ENCODE measurements around the gene KYNU. TPM values are rescaled to one million over a fixed set of nuclear protein-coding genes. Genes with fewer than 3 reads are reported as not detected.
"Not testable (repeated sequence)": the region's sequence is repeated elsewhere in the genome, so short reads cannot be mapped to it uniquely, and the experiment has no call there.

Gene KYNU
- polyA plus RNA-seq, 4 donors, result 5.6 to 8.7 (median 6.1) TPM

DNA sequence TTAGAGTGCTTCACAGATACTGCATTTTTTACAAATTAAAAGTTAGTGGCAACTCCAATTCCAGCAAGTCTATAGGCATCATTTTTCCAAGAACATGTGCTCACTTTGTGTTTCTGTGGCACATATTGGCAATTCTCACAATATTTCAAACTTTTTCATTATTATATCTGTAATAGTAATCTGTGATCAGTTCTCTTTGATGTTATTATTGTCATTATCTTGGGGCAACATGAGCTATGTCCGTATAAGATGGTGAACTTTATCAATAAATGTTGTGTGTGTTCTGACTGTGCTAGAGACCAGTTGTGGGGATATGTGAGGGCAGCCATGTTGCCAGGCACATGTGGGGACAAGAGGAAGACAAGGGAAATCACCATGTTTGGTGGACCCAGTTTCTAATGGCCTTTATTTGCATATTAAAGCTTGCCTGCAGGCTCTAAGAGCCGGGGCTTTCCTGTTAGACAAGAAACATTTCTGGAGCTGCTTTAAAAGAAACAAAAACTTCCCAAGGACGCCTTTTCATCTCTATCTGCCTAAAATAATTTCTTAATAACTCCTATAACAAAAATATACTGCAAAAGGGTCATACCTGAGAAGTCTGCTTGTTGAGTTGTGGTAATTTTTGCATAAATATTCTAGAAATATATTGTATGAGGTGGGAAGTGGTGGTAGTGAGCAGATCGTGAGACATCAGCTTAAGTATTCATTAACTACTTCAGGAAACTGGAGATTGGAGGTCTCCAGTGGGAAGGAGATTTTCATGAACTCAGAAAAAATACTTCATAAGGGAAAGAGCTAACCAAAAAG, 37.2 kb downstream of the KYNU start:
- no peak for DNase-seq (ENCODE audit: low read depth in 4 of 4, low spot score in 3 of 4)

- no peak for DNase-seq (ENCODE audit: low read depth in 4 of 4, low spot score in 3 of 4)
These were observed 38.0 kb downstream of the KYNU start for GRCh38 chr2:142915502-142915901.

DNA sequence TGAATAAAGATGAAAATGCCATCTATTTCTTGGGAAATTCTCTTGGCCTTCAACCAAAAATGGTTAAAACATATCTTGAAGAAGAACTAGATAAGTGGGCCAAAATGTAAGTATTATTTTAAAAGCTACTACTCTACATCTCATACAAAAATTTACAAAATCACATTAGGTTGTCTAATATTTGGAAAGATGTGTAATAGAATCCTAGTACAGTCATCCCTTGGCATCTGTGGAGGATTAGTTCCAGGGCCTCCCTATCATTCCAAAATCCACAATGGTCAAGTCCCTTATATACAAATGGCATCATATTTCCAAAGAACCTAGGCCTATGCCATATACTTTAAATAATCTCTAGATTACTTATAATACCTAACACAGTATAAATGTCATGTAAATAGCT, 41.2 kb downstream of the KYNU start:
- DNase-seq (ENCODE audit: low read depth in 4 of 4, low spot score in 3 of 4), result no peak

DNA sequence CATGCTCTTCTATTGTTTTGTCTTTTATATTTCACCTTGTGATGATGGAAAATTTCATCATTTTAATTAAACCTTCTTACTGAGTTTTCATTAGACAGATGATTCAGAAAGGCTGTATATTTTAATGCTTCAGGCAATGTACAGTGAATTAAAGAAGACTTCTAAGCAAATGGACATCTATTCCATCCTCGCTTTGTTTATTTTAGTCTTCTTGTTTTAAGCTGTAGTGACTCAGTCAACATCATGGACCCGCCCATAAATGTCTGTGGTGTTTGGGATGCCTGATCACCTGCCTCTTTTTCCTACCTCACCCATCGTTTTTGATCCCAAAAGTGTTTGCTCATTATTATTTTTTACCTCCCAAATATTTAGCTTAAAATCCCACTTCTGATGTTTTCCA, 43.1 kb downstream of the KYNU start:
- DNase-seq (ENCODE audit: low read depth in 4 of 4, low spot score in 3 of 4), result no peak

DNA sequence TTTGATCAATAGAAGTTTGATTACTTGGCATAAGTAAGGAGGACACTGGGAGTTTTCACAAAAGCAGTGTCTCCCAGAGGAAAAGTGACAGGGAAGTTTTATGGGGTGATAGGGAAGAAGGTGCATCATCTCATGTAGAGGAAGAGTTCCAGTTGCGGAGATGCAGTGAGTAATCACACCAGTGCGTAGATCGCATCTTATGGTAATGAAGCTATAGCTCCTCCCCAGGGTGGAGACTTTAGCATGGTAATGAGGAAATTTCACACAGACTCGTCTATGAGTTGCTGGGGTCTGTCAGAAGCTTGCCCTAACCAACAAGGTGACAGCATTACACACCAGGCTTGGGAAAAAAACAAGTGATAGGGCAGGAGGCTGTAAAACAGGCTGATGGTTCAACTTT, 49.0 kb downstream of the KYNU start:
- DNase-seq (ENCODE audit: low read depth in 4 of 4, low spot score in 3 of 4), result no peak

GRCh38 chr2:142930835-142931398, 53.5 kb downstream of the KYNU start:
- DNase-seq (ENCODE audit: low read depth in 4 of 4, low spot score in 3 of 4), result no peak

GRCh38 chr2:142933916-142934315, 56.5 kb downstream of the KYNU start:
- no peak for DNase-seq (ENCODE audit: low read depth in 4 of 4, low spot score in 3 of 4)

- DNase-seq (ENCODE audit: low read depth in 4 of 4, low spot score in 3 of 4), result no peak
These were observed 58.2 kb downstream of the KYNU start for GRCh38 chr2:142935563-142936089.

- no peak for DNase-seq (ENCODE audit: low read depth in 4 of 4, low spot score in 3 of 4)
These were observed 59.2 kb downstream of the KYNU start for GRCh38 chr2:142936629-142937028.

GRCh38 chr2:142937347-142937746, 59.9 kb downstream of the KYNU start:
- no peak for DNase-seq (ENCODE audit: low read depth in 4 of 4, low spot score in 3 of 4)

- no peak for DNase-seq (ENCODE audit: low read depth in 4 of 4, low spot score in 3 of 4)
These were observed 60.8 kb downstream of the KYNU start for GRCh38 chr2:142938240-142938639.

GRCh38 chr2:142940606-142941223, 63.3 kb downstream of the KYNU start:
- DNase-seq (ENCODE audit: low read depth in 4 of 4, low spot score in 3 of 4), result no peak

DNA sequence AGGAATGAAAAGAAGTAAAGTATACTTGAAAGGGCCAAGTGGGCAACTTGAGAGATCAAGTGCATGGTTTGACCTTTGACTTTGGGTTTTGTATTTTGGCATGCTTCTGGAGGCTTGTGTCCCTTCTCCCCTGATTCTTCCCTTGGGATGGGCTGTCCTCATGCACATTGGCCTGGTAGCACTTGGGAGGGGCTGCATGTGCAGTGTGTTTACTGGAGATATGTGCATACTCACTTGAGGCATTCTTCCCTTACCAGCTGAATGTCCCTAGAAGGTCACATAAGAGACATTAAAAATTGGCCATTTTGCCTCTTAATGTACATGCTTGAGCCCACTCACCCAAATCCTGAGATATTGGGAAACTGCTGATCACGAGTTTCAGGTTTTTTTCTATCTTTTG, 65.2 kb downstream of the KYNU start:
- DNase-seq (ENCODE audit: low read depth in 4 of 4, low spot score in 3 of 4), result no peak

DNA sequence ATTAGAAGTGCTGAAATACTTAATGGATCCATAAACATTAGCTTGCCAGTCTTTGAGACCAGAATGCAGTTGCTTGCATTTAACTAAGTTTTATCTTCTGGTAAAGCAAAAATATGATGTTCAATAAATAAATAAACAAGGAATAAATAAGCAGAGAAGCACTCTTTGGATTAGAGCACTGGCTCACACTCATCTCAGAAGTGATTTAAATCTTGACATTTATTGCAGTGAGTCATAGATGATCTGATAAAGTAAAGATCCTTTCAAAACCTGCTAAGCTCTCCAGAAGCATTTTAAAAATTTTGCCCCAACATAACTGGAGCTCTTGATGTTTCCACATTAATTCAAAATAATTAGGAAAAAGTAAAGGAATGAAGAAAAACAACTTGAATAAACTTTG, 66.8 kb downstream of the KYNU start:
- DNase-seq (ENCODE audit: low read depth in 4 of 4, low spot score in 3 of 4), result no peak

GRCh38 chr2:142944721-142945120, 67.3 kb downstream of the KYNU start:
- DNase-seq (ENCODE audit: low read depth in 4 of 4, low spot score in 3 of 4), result no peak

DNA sequence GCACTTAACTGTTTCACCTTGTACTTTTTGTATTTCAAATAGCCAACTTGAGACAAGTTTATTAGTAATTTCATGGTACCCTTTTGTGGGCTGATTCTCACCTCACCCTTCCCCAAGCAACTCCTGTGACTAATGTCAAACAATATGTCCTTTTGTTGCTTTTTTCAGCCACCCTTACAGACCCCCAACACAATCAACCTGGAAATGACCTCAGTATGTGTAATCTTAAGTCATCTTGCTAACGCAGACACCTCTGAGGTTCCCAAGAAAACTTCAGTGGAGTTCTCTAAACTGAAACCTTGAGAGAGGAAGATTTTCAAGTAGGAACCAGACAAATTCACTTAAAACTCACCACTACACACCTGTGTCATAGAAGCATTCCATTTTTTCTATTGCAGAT, 69.5 kb downstream of the KYNU start:
- no peak for DNase-seq (ENCODE audit: low read depth in 4 of 4, low spot score in 3 of 4)

- DNase-seq (ENCODE audit: low read depth in 4 of 4, low spot score in 3 of 4), result not testable (repeated sequence)
These were observed 71.3 kb downstream of the KYNU start for GRCh38 chr2:142948723-142949122.

GRCh38 chr2:142950323-142950722, 72.9 kb downstream of the KYNU start:
- not testable (repeated sequence) for DNase-seq (ENCODE audit: low read depth in 4 of 4, low spot score in 3 of 4)

DNA sequence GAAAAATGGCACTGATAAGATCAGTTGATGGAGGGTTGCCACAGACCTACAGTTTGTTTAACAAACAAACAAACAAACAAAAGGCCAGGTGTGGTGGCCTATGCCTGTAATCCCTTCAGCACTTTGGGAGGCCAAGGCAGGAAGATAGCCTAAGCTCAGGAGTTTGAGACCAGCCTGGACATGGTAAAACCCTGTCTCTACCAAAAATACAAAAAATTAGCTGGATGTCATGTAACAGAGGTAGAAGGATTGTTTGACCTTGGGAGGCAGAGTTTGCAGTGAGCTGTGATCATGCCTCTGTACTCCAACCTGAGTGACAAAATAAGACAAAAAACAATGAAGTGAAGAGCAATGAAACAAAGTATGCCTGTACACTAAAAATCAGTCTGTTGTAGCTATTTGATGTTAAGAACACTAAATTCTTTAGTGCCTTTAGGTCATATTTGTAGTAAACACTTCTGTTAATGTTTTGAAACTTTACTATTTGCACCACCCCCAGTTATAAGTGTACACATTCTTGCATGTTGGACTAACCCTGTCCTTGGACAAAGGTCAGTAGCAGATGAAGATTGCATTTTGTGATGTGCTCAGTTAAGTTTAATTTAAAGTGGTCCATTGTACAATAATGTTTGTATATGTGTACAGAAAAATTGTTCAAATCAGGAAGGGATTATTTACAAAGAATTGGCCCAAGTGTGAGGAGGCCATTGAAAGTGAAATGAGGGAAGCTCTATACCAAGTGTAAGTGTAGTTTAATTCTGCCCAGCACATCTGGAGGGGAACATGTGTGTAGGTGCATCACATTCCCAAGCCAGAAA, 73.9 kb downstream of the KYNU start:
- no peak for DNase-seq (ENCODE audit: low read depth in 4 of 4, low spot score in 3 of 4)

DNA sequence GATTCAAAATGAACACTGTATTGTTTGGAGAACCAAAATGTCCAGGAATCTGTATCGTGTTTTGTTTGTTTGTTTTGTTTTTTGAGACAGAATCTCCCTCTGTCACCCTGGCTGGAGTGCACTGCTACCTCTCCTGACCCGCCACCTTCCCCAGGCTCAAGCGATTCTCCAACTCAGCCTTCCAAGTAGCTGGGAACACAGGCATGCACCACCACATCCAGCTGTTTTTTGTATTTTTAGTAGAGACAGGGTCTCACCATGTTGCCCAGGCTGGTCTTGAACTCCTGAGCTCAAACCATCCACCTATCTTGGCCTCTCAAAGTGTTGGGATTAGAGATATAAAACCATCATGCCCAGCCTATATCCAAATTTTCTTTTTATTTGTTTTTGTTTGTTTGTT, 74.6 kb downstream of the KYNU start:
- no peak for DNase-seq (ENCODE audit: low read depth in 4 of 4, low spot score in 3 of 4)

All from right renal pelvis (tissue), 4 donors.